Measurements from ENCODE around the gene DERL3.

Gene DERL3

GRCh38 chr22:23882370-23882769 lies 43.6 kb upstream of the DERL3 start:
- no peaks in the 10 kb centered on the region for H3K36me3 ChIP-seq (replicated peaks; ENCODE audit: insufficient read depth, low read length)
- no peaks in the 10 kb centered on the region for H3K27me3 ChIP-seq (replicated peaks; ENCODE audit: insufficient read depth, low read length)
- no peaks in the 10 kb centered on the region for H3K79me2 ChIP-seq (ENCODE audit: low read length)
- no peak overlapping the region for H2AFZ ChIP-seq (ENCODE audit: low read length)
- H3K9me3 ChIP-seq (replicated peaks; ENCODE audit: insufficient read depth, low read length): no peaks in the 10 kb centered on the region
- no peaks in the 10 kb centered on the region for H3F3A ChIP-seq (ENCODE audit: insufficient read depth, low read length)
- no peak overlapping the region for H3K9ac ChIP-seq (ENCODE audit: low read length)
- no peak overlapping the region for H3K4me2 ChIP-seq (ENCODE audit: low read depth, low read length)
- DNase-seq: no peak
- H3K9me2 ChIP-seq (replicated peaks; ENCODE audit: insufficient read depth, low read length): no peaks in the 10 kb centered on the region
- no peaks in the 10 kb centered on the region for H3K4me1 ChIP-seq (ENCODE audit: low read length)
- H3K4me3 ChIP-seq (ENCODE audit: low read length): no peak overlapping the region
- no peak overlapping the region for H3K27ac ChIP-seq (ENCODE audit: low read length)
- no peaks in the 10 kb centered on the region for H4K20me1 ChIP-seq (ENCODE audit: insufficient read depth, low read length)
- TF ChIP-seq EZH2phosphoT487 (IDR thresholded peaks at IDR 0.05; ENCODE audit: low read length) (no peak), CTCF (IDR thresholded peaks at IDR 0.05; ENCODE audit: low read length) (no peak), EZH2 (optimal IDR thresholded peaks at IDR 0.05; ENCODE audit: low read depth, low read length) (no peak)

- TF ChIP-seq EZH2phosphoT487 (IDR thresholded peaks at IDR 0.05; ENCODE audit: low read length): no peak
- no peak for TF ChIP-seq EZH2 (optimal IDR thresholded peaks at IDR 0.05; ENCODE audit: low read depth, low read length)
- no peak for TF ChIP-seq CTCF (IDR thresholded peaks at IDR 0.05; ENCODE audit: low read length)
- Histone ChIP-seq H3K27ac (ENCODE audit: low read length) (no peak overlapping the region), H3K9me2 (replicated peaks; ENCODE audit: insufficient read depth, low read length) (no peaks in the 10 kb centered on the region), H4K20me1 (ENCODE audit: insufficient read depth, low read length) (no peaks in the 10 kb centered on the region), H3K79me2 (ENCODE audit: low read length) (no peaks in the 10 kb centered on the region), H2AFZ (ENCODE audit: low read length) (no peak overlapping the region), H3K9ac (ENCODE audit: low read length) (no peak overlapping the region), H3K27me3 (replicated peaks; ENCODE audit: insufficient read depth, low read length) (no peaks in the 10 kb centered on the region), H3K4me1 (ENCODE audit: low read length) (no peaks in the 10 kb centered on the region), H3F3A (ENCODE audit: insufficient read depth, low read length) (no peaks in the 10 kb centered on the region), H3K4me2 (ENCODE audit: low read depth, low read length) (no peak overlapping the region), H3K36me3 (replicated peaks; ENCODE audit: insufficient read depth, low read length) (no peaks in the 10 kb centered on the region), H3K9me3 (replicated peaks; ENCODE audit: insufficient read depth, low read length) (no peaks in the 10 kb centered on the region), H3K4me3 (ENCODE audit: low read length) (no peak overlapping the region)
- DNase-seq: no peak
Measured at GRCh38 chr22:23878219-23878618, 39.4 kb upstream of the DERL3 start.

GRCh38 chr22:23877566-23877965 lies 38.8 kb upstream of the DERL3 start:
- H3K9me3 ChIP-seq (replicated peaks; ENCODE audit: insufficient read depth, low read length): no peaks in the 10 kb centered on the region
- H3K27ac ChIP-seq (ENCODE audit: low read length): no peak overlapping the region
- no peaks in the 10 kb centered on the region for H3K9me2 ChIP-seq (replicated peaks; ENCODE audit: insufficient read depth, low read length)
- no peaks in the 10 kb centered on the region for H3K36me3 ChIP-seq (replicated peaks; ENCODE audit: insufficient read depth, low read length)
- H2AFZ ChIP-seq (ENCODE audit: low read length): no peak overlapping the region
- H3K4me3 ChIP-seq (ENCODE audit: low read length): no peak overlapping the region
- no peaks in the 10 kb centered on the region for H3K4me1 ChIP-seq (ENCODE audit: low read length)
- no peaks in the 10 kb centered on the region for H4K20me1 ChIP-seq (ENCODE audit: insufficient read depth, low read length)
- no peaks in the 10 kb centered on the region for H3K27me3 ChIP-seq (replicated peaks; ENCODE audit: insufficient read depth, low read length)
- no peak overlapping the region for H3K9ac ChIP-seq (ENCODE audit: low read length)
- TF ChIP-seq EZH2 (optimal IDR thresholded peaks at IDR 0.05; ENCODE audit: low read depth, low read length) (no peak), EZH2phosphoT487 (IDR thresholded peaks at IDR 0.05; ENCODE audit: low read length) (no peak), CTCF (IDR thresholded peaks at IDR 0.05; ENCODE audit: low read length) (no peak)
- no peaks in the 10 kb centered on the region for H3K79me2 ChIP-seq (ENCODE audit: low read length)
- no peaks in the 10 kb centered on the region for H3F3A ChIP-seq (ENCODE audit: insufficient read depth, low read length)
- no peak for DNase-seq
- H3K4me2 ChIP-seq (ENCODE audit: low read depth, low read length): no peak overlapping the region

Measured in MM.1S (cell line).